Left renal cortex interstitium (tissue), 4 donors: ENCODE results near the gene GPR82. TPM values are rescaled to one million over a fixed set of nuclear protein-coding genes. Genes with fewer than 3 reads are reported as not detected.

Source experiments
- polyA plus RNA-seq, 4 donors: library from polyadenylated mRNA; unstranded; fragments of 120-200 nt; gene quantifications; one replicate each; pipeline ENCODE4 v1.2.1, GENCODE V29; 2013; ENCODE audit not compliant: insufficient read length in 4 of 4

The GPR82 gene
- polyA plus RNA-seq, 4 donors = 0.08 to 0.14 (median 0.11) TPM

Other genes starting within 250 kb of the GPR82 start
- 1 to 10 TPM; 1.5 to 5.6 (median 4.3) TPM for gene GPR34, start 35.2 kb upstream of the GPR82 start, polyA plus RNA-seq
- 10 to 100 TPM; 41.0 to 58.6 (median 46.4) TPM for gene CASK, start 199.4 kb downstream of the GPR82 start, polyA plus RNA-seq